IMR-90 (cell line): Measurements from ENCODE around the gene SDK1.

ENCODE experiments used
- CEBPB ChIP-seq: IDR thresholded peaks from 2 replicates; pipeline ENCODE4 v1.6.1; 2012; ENCODE audit warnings: low read depth, low read length, improper control_type of control experiment
- MAFK ChIP-seq: IDR thresholded peaks from 2 replicates; pipeline ENCODE4 v1.6.1; 2012; ENCODE audit warnings: low read depth, low read length, improper control_type of control experiment
- POLR2A ChIP-seq: IDR thresholded peaks from 2 replicates; pipeline ENCODE4 v1.6.1; 2012; ENCODE audit warnings: mild to moderate bottlenecking, low read depth, low read length

- TF ChIP-seq POLR2A, result no peak
- no peak for TF ChIP-seq CEBPB
- TF ChIP-seq MAFK, result peak; percentile 60
These were observed 139.5 kb downstream of the SDK1 start for GRCh38 chr7:3440509-3440908.
